H9 (cell line): Measurements from ENCODE around the gene DNAJA1. TPM values are rescaled to one million over a fixed set of nuclear protein-coding genes. Genes with fewer than 3 reads are reported as not detected.

Experiments used
- DNase-seq: peaks from one replicate; pipeline ENCODE4 v3.0.0-alpha.2; 2017
- H2AFZ ChIP-seq: one replicate; pipeline ENCODE4 v1.6.1; 2013; ENCODE audit warnings: mild to moderate bottlenecking, low read length, control low read depth, moderate library complexity
- H2AK5ac ChIP-seq: 2 replicates; pipeline ENCODE4 v1.6.1; 2013; ENCODE audit warnings: low read length, control low read depth, mixed read lengths; ENCODE audit not compliant: insufficient read length
- H2BK120ac ChIP-seq: one replicate; pipeline ENCODE4 v1.6.1; 2013; ENCODE audit warnings: low read depth, mild to moderate bottlenecking, low read length, control low read depth, inconsistent platforms; ENCODE audit not compliant: poor library complexity, severe bottlenecking
- H2BK12ac ChIP-seq: 2 replicates; pipeline ENCODE4 v1.6.1; 2013; ENCODE audit warnings: low read length, control low read depth, mixed read lengths, low read depth; ENCODE audit not compliant: insufficient read length
- H2BK15ac ChIP-seq: 2 replicates; pipeline ENCODE4 v1.6.1; 2013; ENCODE audit warnings: low read depth, low read length, control low read depth
- H2BK20ac ChIP-seq: one replicate; pipeline ENCODE4 v1.6.1; 2013; ENCODE audit warnings: low read depth, mild to moderate bottlenecking, low read length, control low read depth, inconsistent platforms; ENCODE audit not compliant: poor library complexity, severe bottlenecking
- H2BK5ac ChIP-seq: 2 replicates; pipeline ENCODE4 v1.6.1; 2013; ENCODE audit warnings: low read length, control low read depth, mixed read lengths; ENCODE audit not compliant: insufficient read length
- H3K14ac ChIP-seq: 2 replicates; pipeline ENCODE4 v1.6.1; 2013; ENCODE audit warnings: low read length, control low read depth; ENCODE audit not compliant: insufficient read depth
- H3K18ac ChIP-seq: 2 replicates; pipeline ENCODE4 v1.6.1; 2013; ENCODE audit warnings: low read depth, mild to moderate bottlenecking, mixed read lengths, low read length, control low read depth; ENCODE audit not compliant: insufficient read length
- H3K23ac ChIP-seq: 2 replicates; pipeline ENCODE4 v1.6.1; 2013; ENCODE audit warnings: low read length, control low read depth, mixed read lengths, low read depth; ENCODE audit not compliant: insufficient read length
- H3K23me2 ChIP-seq: 2 replicates; pipeline ENCODE4 v1.6.1; 2013; ENCODE audit warnings: low read depth, mild to moderate bottlenecking, mixed read lengths, low read length, control low read depth; ENCODE audit not compliant: insufficient read length, poor library complexity, severe bottlenecking
- H3K27ac ChIP-seq: 2 replicates; pipeline ENCODE4 v1.5.1; 2013; ENCODE audit warnings: low read length, control low read depth, mixed read lengths, low read depth; ENCODE audit not compliant: insufficient read length
- H3K27me3 ChIP-seq: 2 replicates; pipeline ENCODE4 v1.6.1; 2013; ENCODE audit warnings: low read length, control low read depth, inconsistent platforms; ENCODE audit not compliant: insufficient read depth
- H3K4ac ChIP-seq: 2 replicates; pipeline ENCODE4 v1.6.1; 2013; ENCODE audit warnings: low read depth, mild to moderate bottlenecking, control low read depth, inconsistent platforms, low read length, moderate library complexity
- H3K4me1 ChIP-seq: 2 replicates; pipeline ENCODE4 v1.6.1; 2013; ENCODE audit warnings: low read length, control low read depth, inconsistent platforms; ENCODE audit not compliant: insufficient read depth
- H3K4me2 ChIP-seq: 2 replicates; pipeline ENCODE4 v1.6.1; 2013; ENCODE audit warnings: low read length, control low read depth, mixed read lengths; ENCODE audit not compliant: insufficient read length, insufficient read depth
- H3K56ac ChIP-seq: 2 replicates; pipeline ENCODE4 v1.6.1; 2013; ENCODE audit warnings: low read depth, mild to moderate bottlenecking, mixed read lengths, low read length, control low read depth; ENCODE audit not compliant: insufficient read length
- H3K79me1 ChIP-seq: 2 replicates; pipeline ENCODE4 v1.6.1; 2013; ENCODE audit warnings: low read depth, mild to moderate bottlenecking, moderate library complexity, low read length, control low read depth, inconsistent platforms; ENCODE audit not compliant: insufficient read depth, poor library complexity, severe bottlenecking
- H3K79me2 ChIP-seq: 2 replicates; pipeline ENCODE4 v1.6.1; 2013; ENCODE audit warnings: low read length, control low read depth, inconsistent platforms; ENCODE audit not compliant: insufficient read depth
- H3K9ac ChIP-seq: 2 replicates; pipeline ENCODE4 v1.6.1; 2013; ENCODE audit warnings: low read length, control low read depth, mixed read lengths; ENCODE audit not compliant: insufficient read length; ENCODE audit errors: extremely low read depth
- H3K9me3 ChIP-seq: one replicate; pipeline ENCODE4 v1.6.1; 2013; ENCODE audit warnings: low read depth, low read length, inconsistent platforms; ENCODE audit not compliant: control insufficient read depth
- H3T11ph ChIP-seq: one replicate; pipeline ENCODE4 v1.6.1; 2013; ENCODE audit warnings: mild to moderate bottlenecking, low read length, control low read depth, inconsistent platforms
- H4K20me1 ChIP-seq: one replicate; pipeline ENCODE4 v1.6.1; 2013; ENCODE audit not compliant: control insufficient read depth, insufficient read length, insufficient read depth
- H4K5ac ChIP-seq: 2 replicates; pipeline ENCODE4 v1.6.1; 2013; ENCODE audit warnings: low read depth, mild to moderate bottlenecking, mixed read lengths, low read length, control low read depth; ENCODE audit not compliant: insufficient read length
- H4K8ac ChIP-seq: replicated peaks from 2 replicates; pipeline ENCODE4 v1.6.1; 2013; ENCODE audit warnings: low read length, control low read depth, mixed read lengths, low read depth; ENCODE audit not compliant: insufficient read length
- H4K91ac ChIP-seq: 2 replicates; pipeline ENCODE4 v1.6.1; 2013; ENCODE audit warnings: low read depth, mild to moderate bottlenecking, moderate library complexity, mixed read lengths, low read length, control low read depth; ENCODE audit not compliant: insufficient read length
- H3K27ac Mint-ChIP-seq, 3 experiments: 2 replicates in 2 of 3; 3 replicates in 1 of 3; pipeline ENCODE4 v1.8.0; 2020 to 2021; ENCODE audit warnings: mixed read lengths in 3 of 3, mild to moderate bottlenecking in 1 of 3, moderate library complexity in 1 of 3
- H3K27me3 Mint-ChIP-seq: 2 replicates; pipeline ENCODE4 v1.8.0; 2021; ENCODE audit warnings: low read depth, mild to moderate bottlenecking, moderate library complexity, mixed read lengths
- H3K36me3 Mint-ChIP-seq, 3 experiments: 2 replicates in 2 of 3; 3 replicates in 1 of 3; pipeline ENCODE4 v1.8.0; 2020 to 2021; ENCODE audit warnings: low read depth in 3 of 3, mixed read lengths in 3 of 3; ENCODE audit not compliant: insufficient read depth in 1 of 3
- H3K4me1 Mint-ChIP-seq, 2 experiments: 2 replicates each; pipeline ENCODE4 v1.8.0; 2020; ENCODE audit warnings: mixed read lengths in 2 of 2
- H3K4me3 Mint-ChIP-seq, 2 experiments: 2 replicates in 1 of 2; 3 replicates in 1 of 2; pipeline ENCODE4 v1.8.0; 2020 to 2021; ENCODE audit warnings: mild to moderate bottlenecking in 2 of 2, mixed read lengths in 2 of 2, moderate library complexity in 1 of 2
- H3K9me3 Mint-ChIP-seq, 2 experiments: 2 replicates in 1 of 2; 3 replicates in 1 of 2; pipeline ENCODE4 v1.8.0; 2020; ENCODE audit warnings: mild to moderate bottlenecking in 2 of 2, mixed read lengths in 2 of 2, moderate library complexity in 1 of 2
- WGBS: extraction: QIAGEN DNeasy Blood & Tissue Kit; methylation state at CpG from one replicate; pipeline ENCODE4 v1.1.7; 2013; ENCODE audit warnings: missing lambda C conversion rate, low lambda C conversion rate, mixed read lengths; ENCODE audit not compliant: insufficient read length; ENCODE audit errors: extremely low coverage; 5-methylcytosine and 5-hydroxymethylcytosine counted together
- total RNA-seq: library from RNA; stranded (reverse); gene quantifications from 2 replicates; pipeline ENCODE4 v1.2.1, GENCODE V29; 2021
- TF ChIP-seq, protein P1 (sequence below): fragments of 200-600 bp; sonication (generic); conservative IDR thresholded peaks from 3 replicates; pipeline ENCODE4 v1.8.0; 2021; ENCODE audit warnings: antibody characterized with exemption, mild to moderate bottlenecking

DNAJA1 gene
- total RNA-seq, 1 experiment from 2014 or later = 217 TPM

DNA sequence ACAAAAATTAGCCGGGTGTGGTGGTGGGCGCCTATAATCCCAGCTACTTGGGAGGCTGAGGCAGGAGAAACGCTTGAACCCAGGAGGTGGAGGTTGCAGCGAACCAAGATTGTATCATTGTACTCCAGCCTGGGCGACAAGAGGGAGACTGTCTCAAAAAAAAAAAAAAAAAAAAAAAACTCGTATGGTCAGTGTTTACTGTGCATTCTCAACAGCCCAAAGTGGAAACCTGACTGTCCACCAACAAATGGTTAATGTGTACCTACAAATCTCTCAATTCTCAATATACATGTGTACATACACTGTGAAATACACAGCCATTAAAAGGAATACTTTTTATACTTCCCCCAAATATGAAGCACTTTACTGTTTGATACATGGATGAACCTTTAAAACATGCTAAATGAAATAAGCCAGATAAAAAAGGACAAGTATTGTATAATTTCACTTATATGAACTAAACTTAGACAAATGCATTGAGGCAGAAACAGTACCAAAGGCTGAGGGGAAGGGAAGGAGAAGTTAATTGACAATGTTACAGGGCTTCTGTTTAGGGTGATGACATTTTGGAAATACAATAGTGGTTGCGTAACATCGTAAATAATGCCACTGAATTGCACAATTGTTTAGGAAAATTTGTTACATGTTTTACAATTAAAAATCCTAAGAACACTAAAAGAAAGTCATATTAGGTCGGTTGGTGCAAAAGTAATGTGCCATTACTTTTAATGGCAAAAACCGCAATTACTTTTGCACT lies 16.5 kb downstream of the DNAJA1 start:
- Histone ChIP-seq H2BK15ac (no peak overlapping the region), H3K14ac (no peak overlapping the region), H3K23me2 (peaks cover 7% of the 10 kb centered on the region), H3K27me3 (no peaks in the 10 kb centered on the region), H3K79me1 (no peaks in the 10 kb centered on the region), H2AFZ (no peak overlapping the region), H3K9me3 (no peaks in the 10 kb centered on the region), H3K18ac (no peak overlapping the region), H2BK120ac (no peak overlapping the region), H3K4me2 (no peak overlapping the region), H3K9ac (no peak overlapping the region), H2AK5ac (no peak overlapping the region), H3K4ac (no peak overlapping the region), H2BK20ac (no peak overlapping the region), H2BK5ac (no peak overlapping the region), H4K91ac (no peak overlapping the region), H4K8ac (no peak overlapping the region), H2BK12ac (no peak overlapping the region), H3K23ac (no peak overlapping the region), H3K79me2 (no peaks in the 10 kb centered on the region), H3T11ph (no peak overlapping the region), H4K20me1 (no peaks in the 10 kb centered on the region), H4K5ac (no peak overlapping the region), H3K4me1 (0 out of 2 replicates have a peak, but pooled peaks cover 3% of the 10 kb centered on the region), H3K27ac (no peak overlapping the region), H3K56ac (no peak overlapping the region)
- DNase-seq = no peak
- Mint-ChIP-seq H3K4me3 (no peak overlapping the region), H3K27me3 (no peaks in the 10 kb centered on the region), H3K9me3 (no peaks in the 10 kb centered on the region), H3K27ac (peak overlapping the region in 1 of 3 experiments; percentile 21; a peak in 1 of 7 replicates), H3K36me3 (peaks cover 13 to 44% (median 31%) of the 10 kb centered on the region in 3 experiments; a peak in 6 of 7 replicates), H3K4me1 (peaks cover 17 to 19% of the 10 kb centered on the region in 2 experiments)
- WGBS = no CpG with 5 or more reads among the region's 10 CpGs
- TF ChIP-seq, protein P1, sequence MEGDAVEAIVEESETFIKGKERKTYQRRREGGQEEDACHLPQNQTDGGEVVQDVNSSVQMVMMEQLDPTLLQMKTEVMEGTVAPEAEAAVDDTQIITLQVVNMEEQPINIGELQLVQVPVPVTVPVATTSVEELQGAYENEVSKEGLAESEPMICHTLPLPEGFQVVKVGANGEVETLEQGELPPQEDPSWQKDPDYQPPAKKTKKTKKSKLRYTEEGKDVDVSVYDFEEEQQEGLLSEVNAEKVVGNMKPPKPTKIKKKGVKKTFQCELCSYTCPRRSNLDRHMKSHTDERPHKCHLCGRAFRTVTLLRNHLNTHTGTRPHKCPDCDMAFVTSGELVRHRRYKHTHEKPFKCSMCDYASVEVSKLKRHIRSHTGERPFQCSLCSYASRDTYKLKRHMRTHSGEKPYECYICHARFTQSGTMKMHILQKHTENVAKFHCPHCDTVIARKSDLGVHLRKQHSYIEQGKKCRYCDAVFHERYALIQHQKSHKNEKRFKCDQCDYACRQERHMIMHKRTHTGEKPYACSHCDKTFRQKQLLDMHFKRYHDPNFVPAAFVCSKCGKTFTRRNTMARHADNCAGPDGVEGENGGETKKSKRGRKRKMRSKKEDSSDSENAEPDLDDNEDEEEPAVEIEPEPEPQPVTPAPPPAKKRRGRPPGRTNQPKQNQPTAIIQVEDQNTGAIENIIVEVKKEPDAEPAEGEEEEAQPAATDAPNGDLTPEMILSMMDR = no peak
